Liver (tissue), 3 donors: ENCODE results near the gene FGFRL1.

ENCODE experiments used
- RAD21 ChIP-seq, 2 donors: IDR thresholded peaks; 2 replicates each; pipeline ENCODE4 v1.6.1; 2016; ENCODE audit warnings: antibody characterized with exemption in 2 of 2, mild to moderate bottlenecking in 2 of 2
- TAF1 ChIP-seq: conservative IDR thresholded peaks from 2 replicates; pipeline ENCODE4 v1.6.1; 2016; ENCODE audit warnings: antibody characterized with exemption, mild to moderate bottlenecking
- YY1 ChIP-seq: IDR thresholded peaks from 2 replicates; pipeline ENCODE4 v1.6.1; 2016; ENCODE audit warnings: antibody characterized with exemption, mild to moderate bottlenecking
- TF ChIP-seq, protein P1 (sequence below): fragments of 150-350 bp; IDR thresholded peaks from 2 replicates; pipeline ENCODE4 v1.5.1; 2017; ENCODE audit warnings: improper control_type of control experiment, low read depth, low read length; ENCODE audit not compliant: missing input control
- TF ChIP-seq, protein P2 (sequence below): IDR thresholded peaks from 2 replicates; pipeline ENCODE4 v1.6.1; 2016; ENCODE audit warnings: antibody characterized with exemption
- donor health status: healthy.
- donor health status: healthy.

DNA sequence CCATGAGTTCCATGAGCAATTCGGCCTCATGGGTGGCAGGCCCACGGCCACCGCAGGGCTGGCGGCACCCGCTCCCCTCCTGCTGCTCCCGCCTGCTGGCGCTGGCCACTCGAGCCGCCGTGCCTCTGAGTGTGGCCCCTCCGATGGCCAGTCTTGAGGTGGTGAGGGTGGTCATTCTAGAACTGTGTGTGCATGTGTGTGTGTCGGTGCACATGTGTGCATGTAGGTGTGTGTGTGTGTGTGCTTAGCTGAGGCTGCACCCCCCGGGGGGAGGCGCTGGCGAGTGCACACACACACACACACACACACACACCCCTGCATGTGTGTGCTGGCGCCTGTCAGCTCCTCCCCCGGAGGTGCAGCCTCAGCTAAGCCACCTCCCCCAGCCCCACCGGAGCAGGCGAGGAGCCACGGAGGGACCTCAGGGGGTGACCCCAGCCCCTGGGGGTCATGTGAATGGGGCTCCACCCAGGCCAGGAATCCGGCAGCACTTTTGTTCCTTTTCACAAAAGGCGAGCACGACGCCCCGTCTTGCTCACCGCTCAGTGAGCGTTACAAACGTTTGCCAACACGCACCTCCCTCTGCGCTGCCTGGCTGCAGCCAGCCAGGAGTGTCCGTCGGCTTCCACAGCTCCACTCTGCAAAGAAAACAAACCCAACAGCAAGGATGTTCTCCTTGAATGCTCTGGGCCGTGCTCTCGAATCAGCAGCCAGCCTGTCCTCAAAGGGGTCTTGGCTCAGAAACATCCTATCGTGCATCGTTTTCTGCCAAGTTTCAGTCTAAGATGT is 29.9 kb downstream of the FGFRL1 start:
- TF ChIP-seq, protein P1, sequence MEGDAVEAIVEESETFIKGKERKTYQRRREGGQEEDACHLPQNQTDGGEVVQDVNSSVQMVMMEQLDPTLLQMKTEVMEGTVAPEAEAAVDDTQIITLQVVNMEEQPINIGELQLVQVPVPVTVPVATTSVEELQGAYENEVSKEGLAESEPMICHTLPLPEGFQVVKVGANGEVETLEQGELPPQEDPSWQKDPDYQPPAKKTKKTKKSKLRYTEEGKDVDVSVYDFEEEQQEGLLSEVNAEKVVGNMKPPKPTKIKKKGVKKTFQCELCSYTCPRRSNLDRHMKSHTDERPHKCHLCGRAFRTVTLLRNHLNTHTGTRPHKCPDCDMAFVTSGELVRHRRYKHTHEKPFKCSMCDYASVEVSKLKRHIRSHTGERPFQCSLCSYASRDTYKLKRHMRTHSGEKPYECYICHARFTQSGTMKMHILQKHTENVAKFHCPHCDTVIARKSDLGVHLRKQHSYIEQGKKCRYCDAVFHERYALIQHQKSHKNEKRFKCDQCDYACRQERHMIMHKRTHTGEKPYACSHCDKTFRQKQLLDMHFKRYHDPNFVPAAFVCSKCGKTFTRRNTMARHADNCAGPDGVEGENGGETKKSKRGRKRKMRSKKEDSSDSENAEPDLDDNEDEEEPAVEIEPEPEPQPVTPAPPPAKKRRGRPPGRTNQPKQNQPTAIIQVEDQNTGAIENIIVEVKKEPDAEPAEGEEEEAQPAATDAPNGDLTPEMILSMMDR, result no peak
- TF ChIP-seq, protein P2, sequence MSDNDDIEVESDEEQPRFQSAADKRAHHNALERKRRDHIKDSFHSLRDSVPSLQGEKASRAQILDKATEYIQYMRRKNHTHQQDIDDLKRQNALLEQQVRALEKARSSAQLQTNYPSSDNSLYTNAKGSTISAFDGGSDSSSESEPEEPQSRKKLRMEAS, result no peak
- no peak for TF ChIP-seq RAD21 (IDR thresholded peaks at IDR 0.05)
- TF ChIP-seq YY1, result no peak
- TF ChIP-seq TAF1, result no peak
